ENCODE measurements around the gene DDIT3.
"Not testable (repeated sequence)": the region's sequence is repeated elsewhere in the genome, so short reads cannot be mapped to it uniquely, and the experiment has no call there.

Gene DDIT3

DNA sequence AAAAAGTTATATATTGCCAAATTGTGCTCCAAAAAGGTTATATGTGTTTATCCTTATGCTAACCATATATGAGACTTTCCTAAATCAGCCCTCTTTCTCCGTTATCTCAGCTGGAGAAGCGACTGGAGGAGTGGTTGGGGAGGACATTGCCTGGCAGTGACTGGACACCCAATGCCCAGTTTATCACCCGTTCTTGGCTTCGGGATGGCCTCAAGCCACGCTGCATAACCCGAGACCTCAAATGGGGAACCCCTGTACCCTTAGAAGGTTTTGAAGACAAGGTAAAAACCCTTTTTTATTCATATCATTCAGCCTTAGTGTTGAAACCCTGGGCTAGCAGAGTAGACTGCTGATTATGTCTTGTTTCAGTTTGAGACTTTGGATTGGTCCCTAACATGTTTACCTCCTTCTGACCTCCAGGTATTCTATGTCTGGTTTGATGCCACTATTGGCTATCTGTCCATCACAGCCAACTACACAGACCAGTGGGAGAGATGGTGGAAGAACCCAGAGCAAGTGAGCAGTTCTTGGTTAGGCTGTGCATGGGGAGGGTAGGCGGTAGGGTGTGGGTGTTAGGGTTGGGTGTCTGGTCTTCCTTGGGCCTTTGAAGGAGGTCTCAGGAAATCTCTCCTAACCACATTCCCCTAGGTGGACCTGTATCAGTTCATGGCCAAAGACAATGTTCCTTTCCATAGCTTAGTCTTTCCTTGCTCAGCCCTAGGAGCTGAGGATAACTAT, 8.6 kb downstream of the DDIT3 start:
- DNase-seq = no peak

DNA sequence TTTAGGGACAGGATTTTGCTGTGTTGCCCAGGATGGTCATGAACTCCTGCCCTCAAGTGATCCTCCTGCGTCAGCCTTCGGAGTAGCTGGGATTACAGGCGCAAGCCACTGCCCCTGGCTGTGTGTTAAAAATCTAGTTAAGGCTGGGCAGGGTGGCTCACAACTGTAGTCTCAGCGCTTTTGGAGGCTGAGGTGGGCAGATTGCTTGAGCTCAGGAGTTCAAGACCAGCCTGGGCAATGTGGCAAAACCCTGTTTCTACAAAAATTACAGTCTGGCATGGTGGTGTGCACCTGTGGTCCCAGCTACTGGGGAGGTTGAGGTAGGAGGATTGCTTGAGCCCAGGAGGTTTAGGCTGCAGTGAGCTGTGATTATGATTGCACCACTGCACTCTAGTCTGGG, 9.2 kb downstream of the DDIT3 start:
- DNase-seq = no peak

DNA sequence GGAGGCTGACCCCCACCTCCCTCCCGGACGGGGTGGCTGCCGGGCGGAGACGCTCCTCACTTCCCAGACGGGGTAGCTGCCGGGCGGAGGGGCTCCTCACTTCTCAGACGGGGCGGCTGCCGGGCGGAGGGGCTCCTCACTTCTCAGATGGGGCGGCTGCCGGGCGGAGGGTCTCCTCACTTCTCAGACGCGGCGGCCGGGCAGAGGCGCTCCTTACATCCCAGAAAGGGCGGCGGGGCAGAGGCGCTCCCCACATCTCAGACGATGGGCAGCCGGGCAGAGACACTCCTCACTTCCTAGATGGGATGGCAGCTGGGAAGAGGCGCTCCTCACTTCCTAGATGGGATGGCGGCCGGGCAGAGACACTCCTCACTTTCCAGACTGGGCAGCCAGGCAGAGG, 12.5 kb downstream of the DDIT3 start:
- DNase-seq = not testable (repeated sequence)

DNA sequence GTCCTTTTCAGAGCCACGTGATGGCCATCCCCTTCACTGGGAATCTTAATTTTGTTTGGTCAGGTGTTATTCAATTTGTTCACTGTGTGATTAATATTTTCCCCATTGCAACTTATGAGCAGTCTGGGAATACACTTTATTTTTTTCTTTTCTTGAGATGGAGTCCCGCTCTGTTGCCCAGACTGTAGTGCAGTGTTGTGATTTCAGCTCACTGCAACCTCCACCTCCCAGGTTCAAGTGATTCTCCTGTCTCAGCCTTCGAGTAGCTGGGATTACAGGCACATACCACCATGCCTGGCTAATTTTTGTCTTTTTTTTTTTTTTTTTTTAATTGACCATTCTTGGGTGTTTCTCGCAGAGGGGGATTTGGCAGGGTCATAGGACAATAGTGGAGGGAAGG, 13.8 kb downstream of the DDIT3 start:
- DNase-seq = not testable (repeated sequence)

DNA sequence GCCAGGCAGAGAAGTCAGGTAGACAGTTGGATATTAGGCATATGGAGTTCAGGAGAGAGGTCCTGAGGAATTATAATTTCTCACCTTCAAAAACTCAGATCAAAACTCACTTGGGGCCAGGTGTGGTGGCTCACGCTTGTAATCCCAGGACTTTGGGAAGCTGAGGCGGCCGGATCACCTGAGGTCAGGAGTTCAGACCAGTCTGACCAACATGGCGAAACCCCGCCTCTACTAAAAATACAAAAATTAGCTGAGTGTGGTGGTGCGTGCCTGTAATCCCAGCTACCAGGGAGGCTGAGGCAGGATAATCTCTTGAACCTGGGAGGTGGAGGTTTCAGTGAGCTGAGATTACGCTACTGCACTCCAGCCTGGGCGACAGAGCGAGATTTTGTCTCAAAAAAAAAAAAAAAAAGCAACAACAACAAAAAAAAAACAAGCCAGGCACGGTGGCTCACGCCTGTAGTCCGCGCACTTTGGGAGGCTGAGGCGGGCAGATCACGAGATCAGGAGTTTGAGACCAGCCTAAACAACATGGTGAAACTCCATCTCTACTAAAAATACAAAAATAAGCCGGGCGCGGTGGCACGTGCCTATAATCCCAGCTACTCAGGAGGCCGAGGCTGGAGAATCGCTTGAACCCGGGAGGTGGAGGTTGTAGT, 17.9 kb downstream of the DDIT3 start:
- not testable (repeated sequence) for DNase-seq

DNA sequence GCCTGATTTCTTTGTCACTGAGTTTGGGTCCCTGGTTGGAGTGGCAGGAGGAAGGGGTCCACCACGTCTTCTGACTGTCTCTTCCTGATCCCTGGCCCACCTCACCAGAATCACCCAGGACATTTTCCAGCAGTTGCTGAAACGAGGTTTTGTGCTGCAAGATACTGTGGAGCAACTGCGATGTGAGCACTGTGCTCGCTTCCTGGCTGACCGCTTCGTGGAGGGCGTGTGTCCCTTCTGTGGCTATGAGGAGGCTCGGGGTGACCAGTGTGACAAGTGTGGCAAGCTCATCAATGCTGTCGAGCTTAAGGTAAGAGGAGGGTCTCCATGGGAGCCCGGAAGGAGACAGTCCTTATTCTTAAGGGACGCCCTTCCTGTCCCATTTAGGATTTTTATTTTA, 20.1 kb downstream of the DDIT3 start:
- no peak for DNase-seq

DNA sequence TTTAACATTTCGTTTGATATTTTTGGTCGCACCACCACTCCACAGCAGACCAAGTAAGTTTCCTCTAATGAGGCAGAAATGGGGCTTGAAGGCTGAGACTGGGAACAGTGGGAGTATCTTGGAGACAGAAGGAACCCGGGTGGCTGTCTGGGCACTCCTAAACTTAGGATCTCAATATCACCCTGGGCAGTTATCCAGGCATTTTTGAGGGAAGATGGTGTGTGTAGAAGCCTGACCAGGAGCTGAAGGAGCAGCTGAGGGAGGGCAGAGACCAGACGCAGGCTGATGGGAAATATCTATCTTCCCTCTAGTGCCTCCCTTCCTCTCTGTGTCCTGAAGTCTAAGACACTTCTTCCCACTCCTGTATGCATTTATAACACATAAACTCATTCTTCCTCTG, 21.7 kb downstream of the DDIT3 start:
- no peak for DNase-seq

DNA sequence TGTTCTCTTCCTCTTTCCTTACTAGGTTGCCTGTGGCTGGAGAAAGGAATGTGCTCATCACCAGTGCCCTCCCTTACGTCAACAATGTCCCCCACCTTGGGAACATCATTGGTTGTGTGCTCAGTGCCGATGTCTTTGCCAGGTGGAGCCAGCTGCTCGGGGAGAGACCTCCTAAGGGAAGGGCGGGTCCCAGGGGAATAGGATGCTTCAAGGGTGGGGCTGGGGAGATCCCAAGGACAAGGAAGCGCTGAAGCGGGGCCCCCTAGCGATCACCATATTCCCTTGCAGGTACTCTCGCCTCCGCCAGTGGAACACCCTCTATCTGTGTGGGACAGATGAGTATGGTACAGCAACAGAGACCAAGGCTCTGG, 22.2 kb downstream of the DDIT3 start:
- no peak for DNase-seq

DNA sequence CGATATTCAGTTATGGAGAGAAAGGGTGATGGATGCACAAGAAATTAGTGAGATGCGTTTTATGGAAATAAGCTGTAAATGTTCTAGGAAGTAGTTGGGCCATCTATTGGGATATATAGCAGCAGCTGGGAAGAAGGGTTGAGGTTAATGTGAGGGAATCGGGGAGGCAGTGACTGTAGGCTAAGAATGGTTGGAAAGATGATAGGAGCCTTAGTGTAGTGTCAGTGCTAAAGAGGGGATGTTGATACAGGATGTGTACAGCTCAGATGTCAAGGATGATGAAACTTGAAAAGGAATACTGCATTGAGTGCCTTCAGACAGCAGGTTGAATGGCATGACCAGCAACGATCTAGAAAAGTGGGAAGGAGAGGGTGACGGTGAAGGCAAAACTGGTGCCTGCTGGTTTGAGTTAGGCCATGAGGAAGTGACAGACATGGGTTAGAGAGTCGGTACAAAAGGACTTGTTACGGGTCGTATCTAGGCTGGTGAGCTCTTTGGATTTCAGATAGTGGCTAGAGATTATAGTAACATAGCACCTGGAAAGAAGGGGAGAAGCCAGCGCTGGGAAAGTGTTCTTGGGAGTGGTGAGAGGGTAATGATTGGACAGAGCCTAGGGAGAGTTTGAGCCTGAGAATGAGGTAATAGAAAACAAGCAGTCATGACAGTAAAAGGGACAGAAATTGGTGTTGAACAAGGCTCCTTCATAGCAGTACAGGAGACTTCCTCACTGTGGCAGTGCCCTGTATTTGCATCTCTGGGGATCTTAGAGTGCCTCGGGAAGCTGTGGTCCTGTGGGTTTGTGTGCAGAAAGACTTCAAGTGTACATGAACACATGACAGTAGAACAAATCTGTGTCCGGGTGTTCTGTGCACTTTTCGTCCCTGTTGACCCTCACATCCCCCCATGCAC, 22.8 kb downstream of the DDIT3 start:
- DNase-seq = no peak

DNA sequence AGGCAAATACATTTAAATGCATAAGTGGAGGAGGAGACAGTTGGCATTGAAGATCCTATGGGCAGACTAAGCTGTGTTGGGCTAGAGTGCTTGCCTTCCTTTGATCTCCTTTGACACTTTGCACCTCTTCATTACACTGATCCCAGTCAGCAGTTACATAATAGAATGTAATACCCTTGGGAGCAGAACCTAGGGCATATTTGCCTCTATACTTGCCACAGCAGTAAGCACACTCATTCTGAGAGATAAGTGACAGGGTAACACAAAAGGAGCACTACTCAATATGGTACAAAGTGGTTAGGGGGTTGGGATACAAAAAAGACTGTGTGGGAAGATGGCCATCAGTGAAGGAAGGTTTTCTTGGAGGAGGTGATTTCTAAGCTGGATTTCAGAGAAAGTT, 23.5 kb downstream of the DDIT3 start:
- DNase-seq = no peak

DNA sequence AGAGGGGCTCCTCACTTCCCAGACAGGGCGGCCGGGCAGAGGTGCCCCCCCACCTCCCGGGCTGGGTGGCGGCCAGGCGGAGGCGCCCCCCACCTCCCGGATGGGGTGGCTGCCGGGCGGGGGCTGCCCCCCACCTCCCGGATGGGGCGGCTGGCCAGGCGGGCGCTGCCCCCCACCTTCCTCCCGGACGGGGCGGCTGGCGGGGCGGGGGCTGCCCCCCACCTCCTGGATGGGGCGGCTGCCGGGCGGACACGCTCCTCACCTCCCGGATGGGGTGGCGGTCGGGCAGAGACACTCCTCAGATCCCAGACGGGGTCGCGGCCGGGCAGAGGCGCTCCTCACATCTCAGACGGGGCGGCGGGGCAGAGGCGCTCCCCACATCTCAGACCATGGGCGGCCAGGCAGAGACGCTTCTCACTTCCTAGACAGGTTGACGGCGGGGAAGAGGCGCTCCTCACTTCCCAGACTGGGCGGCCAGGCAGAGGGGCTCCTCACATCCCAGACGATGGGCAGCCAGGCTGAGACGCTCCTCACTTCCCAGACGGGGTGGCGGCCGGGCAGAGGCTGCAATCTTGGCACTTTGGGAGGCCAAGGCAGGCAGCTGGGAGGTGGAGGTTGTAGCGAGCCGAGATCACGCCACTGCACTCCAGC, 25.1 kb downstream of the DDIT3 start:
- not testable (repeated sequence) for DNase-seq

DNA sequence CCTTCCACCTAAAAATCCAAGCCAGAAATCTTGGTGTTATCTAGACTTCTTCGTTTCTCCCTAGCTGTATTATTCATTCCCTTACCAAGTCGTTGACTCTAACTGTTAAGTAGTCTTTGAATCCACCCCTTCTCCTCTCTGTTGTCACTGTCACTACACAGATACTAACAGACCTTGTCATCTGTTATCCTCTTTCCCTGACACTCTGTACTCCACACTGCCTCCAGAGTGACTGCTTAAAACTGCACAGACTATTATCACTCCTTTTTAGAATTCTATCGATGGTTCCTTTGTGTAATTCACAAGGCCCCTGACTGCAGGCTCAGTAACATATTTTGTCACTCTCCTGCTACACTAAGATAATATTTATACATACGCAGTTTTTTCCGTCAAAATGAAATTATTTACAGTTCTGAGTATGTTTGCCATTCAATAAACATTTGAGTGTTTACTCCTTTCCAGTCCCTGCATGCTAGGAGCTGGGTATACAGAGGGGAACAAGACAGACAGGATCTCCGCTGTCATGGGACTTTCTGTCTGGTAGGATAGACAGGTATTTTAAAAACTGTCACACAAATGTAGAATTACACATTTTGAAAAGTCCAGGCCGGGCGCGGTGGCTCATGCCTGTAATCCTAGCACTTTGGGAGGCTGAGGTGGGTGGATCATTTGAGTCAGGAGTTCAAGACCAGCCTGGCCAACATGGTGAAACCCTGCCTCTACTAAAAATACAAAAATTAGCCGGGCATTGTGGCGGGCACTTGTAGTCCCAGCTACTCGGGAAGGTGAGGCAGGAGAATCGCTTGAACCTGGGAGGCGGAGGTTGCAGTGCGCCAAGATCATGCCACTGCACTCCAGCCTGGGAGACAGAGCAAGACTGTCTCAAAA, 28.7 kb downstream of the DDIT3 start:
- DNase-seq = no peak

DNA sequence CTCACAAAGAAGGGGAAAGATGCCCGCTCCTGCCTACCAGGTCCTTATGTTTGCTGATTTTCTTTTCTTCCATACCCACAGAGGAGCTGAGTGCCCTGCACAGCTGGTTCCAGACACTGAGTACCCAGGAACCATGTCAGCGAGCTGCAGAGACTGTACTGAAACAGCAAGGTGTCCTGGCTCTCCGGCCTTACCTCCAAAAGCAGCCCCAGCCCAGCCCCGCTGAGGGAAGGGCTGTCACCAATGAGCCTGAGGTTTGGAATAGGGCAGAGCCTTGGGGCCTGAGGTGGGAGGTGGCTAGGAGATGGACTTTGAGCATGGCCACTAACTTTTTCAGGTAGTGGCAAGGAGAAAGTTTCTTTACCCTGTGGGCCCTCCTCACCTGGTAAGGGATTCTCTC, 30.2 kb downstream of the DDIT3 start:
- DNase-seq = no peak

DNA sequence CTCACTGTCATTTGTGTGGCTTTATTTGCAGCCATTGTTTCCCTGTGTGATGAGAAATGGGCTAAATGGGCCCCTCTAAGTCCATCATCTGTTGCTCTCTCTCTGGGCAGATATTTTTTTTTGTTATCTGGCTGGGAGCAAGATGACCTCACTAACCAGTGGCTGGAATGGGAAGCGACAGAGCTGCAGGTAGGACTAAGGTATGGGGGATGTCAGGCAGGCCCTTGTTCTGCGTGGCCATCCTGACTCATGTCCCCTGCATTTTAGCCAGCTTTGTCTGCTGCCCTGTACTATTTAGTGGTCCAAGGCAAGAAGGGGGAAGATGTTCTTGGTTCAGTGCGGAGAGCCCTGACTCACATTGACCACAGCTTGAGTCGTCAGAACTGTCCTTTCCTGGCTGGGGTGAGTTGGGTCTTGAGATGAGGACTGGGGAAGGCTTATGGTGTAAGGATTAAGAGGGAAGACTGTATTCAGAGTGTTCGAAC, 31.1 kb downstream of the DDIT3 start:
- DNase-seq = no peak

DNA sequence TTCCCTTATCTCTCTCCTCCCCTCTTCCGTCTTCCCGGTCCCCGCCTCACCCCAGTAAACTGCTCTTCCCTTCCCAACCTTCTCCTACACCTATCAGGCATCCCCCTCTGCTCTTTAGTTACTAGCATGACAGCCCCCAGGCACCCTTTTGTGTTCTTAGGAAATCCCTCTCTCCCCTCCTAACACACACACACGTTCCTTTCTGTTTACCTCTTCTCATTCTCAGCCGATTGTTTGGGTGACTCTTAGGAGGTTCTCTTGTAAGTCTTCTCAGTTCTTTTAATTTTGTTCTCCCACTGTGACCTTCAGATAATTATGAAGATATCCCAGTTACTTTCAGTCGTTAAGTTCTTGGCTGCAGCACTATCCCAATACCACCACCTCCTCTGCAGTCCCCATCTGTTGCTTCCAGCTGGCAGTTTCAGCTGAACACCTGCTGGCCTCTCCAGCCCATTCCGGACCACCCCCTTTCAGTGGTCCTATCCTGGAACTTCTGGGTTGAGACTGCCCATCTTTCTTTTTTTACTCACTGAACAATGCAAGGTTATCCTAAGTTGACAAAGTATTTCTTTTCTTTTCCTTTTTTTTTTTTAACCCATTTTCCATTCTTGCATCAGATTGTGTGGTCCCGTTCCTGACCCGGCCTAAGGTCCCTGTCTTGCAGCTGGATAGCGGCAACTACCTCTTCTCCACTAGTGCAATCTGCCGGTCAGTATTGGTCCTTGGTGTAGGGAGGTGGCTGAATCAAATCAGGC, 31.7 kb downstream of the DDIT3 start:
- no peak for DNase-seq

DNA sequence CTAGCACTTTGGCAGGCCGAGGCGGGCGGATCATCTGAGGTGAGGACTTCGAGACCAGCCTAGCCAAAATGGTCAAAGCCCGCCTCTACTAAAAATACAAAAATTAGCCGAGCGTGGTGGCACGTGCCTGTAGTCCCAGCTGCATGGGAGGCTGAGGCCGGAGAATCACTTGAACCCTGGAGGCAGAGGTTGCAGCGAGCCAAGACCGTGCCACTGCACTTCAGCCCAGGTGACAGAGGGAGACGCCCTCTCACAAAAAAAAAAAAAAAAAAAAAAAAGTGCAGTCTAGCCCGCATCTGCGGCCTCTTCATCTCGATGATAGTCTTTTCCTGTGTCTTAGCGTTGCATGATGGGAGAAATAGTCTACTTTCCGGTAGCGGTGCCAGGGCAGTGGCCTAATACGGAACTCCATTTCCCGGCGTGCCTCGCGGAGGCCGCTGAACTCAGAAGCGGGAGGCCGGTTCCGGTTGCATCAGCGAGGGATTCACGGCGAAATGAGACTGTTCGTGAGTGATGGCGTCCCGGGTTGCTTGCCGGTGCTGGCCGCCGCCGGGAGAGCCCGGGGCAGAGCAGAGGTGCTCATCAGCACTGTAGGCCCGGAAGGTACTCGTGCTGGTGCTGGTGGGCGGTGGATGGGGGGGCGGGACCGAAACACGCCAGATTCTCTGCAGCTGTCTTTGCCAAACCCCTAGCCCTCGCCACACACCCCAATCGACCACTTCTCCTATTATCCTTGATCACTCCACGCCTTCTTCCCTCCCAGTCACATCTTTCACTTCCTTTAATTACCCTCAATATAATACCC, 32.5 kb downstream of the DDIT3 start, which contains the start of gene MARS1:
Gene MARS1, plus strand, starts transcription at position 472 of the 805 bp plus-strand sequence. Its CDS starts 23 bp downstream, at position 495.
- peak; percentile 95 for DNase-seq

DNA sequence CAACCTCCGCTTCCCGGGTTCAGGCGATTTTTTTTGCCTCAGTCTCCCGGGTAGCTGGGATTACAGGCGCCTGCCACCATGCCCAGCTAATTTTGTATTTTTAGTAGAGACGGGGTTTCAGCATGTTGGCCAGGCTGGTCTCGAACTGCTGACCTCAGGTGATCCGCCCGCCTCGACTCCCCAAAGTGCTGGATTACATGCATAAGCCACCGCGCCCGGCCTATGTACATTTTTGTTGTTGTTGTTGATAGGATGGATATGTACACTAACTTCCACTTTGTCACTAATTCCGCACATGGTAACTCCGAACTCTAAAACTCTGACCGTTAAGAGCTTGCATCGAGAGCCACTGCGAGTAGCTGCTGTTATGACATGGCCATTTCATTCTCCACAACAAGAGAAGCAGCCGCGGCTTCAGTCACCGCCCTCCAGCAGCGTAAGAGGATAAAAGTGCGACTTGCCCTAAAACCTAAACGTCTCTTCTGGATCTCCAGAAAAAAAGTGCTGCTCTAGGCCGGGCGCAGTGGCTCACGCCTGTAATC, 33.2 kb downstream of the DDIT3 start:
- no peak for DNase-seq

DNA sequence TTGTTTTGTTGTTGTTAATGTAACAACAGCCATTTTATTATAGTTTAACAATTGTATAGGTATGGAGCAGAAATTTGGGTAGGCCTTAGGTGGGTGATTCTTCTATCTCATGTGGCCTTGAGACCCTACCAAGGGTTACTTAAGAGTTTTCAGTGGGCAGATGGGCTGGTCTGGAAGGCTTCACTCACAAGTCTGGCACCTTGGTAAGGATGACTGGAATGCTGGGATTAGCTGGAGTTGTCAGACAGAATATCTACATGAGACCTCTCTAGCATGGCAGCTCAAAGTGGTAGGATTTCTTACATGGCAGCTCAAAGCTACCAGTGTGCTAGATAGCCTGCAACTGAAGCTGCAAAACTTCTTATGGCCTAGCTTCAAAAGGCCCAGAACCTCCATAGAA, 34.6 kb downstream of the DDIT3 start:
- no peak for DNase-seq

DNA sequence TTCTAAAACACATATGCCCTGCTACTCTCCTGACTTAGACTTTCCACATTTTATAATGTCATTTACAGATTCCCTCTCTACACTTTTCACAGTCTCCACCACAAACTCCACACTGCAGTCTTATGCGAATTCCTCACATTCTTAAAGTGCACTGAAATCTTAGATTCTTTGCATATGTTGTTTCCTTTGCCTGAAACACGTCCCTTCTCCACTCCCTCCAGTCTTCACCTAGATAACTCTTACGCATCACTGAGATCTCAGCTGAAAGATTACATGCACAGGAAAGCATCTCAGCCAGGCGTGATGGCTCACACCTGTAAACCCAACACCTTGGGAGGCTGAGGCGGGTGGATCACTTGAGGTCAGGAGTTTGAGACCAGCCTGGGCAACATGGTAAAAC, 36.8 kb downstream of the DDIT3 start:
- DNase-seq = no peak

DNA sequence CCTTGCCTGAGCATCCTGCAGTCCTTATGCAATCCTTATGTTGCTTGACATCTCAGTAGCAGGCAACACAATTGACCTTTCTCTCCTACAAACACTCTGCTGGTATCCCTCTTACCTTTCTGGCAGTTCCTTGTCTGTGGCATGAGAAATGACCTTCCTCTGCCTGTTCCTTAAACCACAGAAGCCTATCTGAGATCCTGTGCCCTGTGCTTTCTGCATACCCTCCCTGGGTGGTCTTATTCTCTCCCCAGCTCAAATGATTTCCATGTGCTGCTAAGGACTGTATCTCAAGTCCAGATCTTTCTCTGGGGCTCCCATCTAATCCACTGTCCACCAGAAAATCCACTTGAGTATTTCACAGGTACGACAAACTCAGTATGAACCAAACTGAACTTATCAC, 38.6 kb downstream of the DDIT3 start:
- no peak for DNase-seq

All from stimulated activated CD4-positive, alpha-beta T cell treated with anti-CD3 and anti-CD28 coated beads, Interleukin-15, amount 100 ng/mL, for 24 hours (primary cell).